HG02885 (cell line): Measurements from ENCODE around the gene DYNLL2.
"Not testable (repeated sequence)": the region's sequence is repeated elsewhere in the genome, so short reads cannot be mapped to it uniquely, and the experiment has no call there.

ENCODE experiments used
- ATAC-seq: cut with Tn5 transposase; IDR thresholded peaks from one replicate; pipeline ENCODE4 v1.9.1; 2021; ENCODE audit warnings: mild to moderate bottlenecking; ENCODE audit not compliant: unreplicated experiment, poor library complexity

The DYNLL2 gene

DNA sequence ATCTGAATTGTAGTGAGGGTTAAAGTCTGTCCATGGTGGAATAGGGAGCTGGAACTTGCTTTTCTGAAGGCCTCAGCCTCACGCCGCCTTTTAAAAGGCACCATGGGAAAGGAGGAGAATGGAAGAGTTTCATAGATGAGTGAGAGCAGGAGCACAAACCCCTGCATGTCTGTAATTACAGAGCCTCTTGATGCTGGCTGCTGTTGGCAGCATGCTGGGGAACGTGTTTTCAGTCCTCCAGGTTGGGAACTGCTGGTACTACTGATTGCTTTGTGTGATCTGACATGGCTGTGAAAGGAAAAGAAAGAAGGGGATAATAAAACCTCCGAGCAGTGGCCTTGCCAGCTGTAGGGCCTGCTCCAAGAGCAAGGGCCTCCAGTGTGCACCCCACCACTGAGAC lies 16.8 kb upstream of the DYNLL2 start:
- ATAC-seq: no peak

DNA sequence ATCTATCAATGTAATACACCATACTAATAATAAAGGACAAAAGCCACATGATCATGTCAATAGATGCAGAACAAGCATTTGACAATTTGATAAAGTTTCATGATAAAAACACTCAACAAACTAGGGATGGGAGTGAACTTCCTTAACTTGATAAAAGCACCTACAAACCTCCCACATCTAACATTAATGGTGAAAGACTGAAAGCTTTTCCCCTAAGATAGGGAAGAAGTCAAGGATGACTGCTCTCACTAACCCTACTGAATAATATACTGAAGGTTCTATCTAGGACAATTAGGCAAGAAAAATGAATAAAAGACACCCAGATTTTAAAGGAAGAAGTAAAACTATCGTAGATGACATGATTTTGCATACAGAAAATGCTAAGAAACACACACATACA lies 10.4 kb upstream of the DYNLL2 start:
- no peak for ATAC-seq

DNA sequence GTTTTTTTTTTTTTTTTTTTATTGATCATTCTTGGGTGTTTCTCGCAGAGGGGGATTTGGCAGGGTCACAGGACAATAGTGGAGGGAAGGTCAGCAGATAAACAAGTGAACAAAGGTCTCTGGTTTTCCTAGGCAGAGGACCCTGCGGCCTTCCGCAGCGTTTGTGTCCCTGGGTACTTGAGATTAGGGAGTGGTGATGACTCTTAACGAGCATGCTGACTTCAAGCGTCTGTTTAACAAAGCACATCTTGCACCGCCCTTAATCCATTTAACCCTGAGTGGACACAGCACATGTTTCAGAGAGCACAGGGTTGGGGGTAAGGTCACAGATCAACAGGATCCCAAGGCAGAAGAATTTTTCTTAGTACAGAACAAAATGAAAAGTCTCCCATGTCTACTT lies 10.0 kb upstream of the DYNLL2 start:
- ATAC-seq: not testable (repeated sequence)

DNA sequence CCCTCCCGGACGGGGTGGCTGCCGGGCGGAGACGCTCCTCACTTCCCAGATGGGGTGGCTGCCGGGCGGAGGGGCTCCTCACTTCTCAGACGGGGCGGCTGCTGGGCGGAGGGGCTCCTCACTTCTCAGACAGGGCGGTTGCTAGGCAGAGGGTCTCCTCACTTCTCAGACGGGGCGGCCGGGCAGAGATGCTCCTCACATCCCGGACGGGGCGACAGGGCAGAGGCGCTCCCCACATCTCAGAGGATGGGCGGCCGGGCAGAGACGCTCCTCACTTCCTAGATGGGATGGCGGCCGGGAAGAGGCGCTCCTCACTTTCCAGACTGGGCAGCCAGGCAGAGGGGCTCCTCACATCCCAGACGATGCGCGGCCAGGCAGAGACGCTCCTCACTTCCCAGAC lies 8.8 kb upstream of the DYNLL2 start:
- ATAC-seq: not testable (repeated sequence)

DNA sequence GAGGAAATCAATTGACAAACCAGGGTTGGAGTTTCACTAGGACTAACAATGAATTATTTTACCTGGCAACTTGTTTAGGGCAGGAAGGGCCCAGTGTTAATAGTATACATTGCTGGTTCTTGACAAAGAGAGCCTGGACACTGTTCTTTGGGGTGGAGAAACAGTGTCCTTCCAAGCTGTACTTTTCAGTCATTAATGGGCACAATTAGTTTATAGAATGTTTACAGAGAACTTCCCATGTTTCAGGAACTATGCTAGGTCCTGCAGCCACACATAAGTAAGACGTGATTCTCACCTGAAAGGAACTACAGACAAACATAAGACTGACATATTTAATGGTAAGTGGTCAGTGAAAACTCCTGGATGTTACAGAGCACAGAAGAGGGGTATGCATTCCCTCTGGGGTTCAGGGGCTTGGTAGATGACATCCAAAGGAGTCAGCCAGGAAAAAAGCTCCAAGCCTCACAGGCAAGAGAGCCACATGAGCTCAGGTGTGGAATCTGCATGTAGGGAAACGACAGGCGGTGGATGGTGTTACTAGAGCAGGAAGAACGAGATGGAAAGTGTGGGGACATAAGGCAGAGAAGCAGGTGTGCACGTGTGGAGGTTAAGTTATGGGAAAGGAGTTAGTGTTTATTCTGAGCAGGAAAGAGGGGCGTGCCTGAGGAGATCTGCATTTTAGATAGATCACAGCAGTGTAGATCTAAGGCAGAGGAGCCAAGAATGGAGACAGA lies 3.8 kb upstream of the DYNLL2 start:
- no peak for ATAC-seq

DNA sequence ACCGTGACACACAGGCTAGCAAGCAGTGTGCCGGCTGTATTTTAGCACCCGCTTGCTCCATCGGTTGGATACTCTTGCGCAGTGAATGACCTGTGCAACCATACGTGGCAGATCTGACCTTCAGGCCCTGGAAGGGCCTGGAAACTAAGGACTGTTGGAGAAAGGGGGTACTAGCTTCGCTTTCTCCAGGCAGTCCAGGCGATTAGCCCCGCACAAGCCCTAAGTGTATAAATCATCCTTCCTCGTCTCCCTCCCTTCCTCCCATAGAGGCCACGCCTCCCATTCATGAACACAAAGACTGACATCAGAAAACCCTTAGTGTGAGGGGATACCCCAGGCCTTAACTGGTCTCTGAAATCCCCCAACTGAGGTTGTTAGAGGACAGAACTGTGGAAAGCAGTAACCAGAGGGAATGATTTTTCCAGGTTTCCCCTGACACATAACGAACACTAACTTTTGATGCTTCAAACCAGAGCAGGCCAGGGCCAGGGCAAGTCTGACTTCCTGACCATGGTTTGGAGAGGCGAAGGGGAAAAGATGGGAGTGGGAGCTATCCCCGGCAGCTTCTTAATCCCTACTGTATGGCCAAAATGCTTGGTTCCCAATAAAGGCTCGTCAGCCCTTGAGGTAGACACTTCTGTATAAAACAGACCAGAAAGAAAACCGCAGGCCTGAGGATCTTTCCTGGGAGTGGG lies 1.4 kb upstream of the DYNLL2 start:
- ATAC-seq: no peak

DNA sequence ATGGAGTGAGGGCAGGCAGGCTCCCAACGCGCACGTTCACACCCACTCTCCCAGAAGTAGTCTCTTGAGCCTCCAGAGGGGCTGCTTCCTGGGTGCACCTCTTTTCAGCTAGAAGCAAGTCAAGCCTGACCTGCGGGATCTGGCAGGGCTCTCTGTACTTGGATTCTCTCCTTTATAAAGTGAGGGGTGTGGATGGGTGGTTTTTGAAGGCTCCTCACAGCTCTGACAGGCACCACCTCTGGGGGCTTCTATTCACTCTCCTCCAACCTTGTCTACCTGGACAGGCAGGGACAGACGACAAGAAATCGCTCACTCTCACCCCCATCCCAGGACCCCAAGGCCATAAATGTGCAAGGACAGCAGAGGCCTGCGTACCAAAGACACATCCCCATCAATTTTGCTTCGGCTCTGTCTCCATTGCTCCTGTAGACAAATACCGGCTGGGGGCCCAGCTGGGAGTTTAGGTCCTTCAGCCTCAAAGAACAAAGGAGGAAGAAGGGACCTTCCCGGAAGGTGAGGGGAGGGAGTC lies 814 bp upstream of the DYNLL2 start:
- ATAC-seq: no peak

DNA sequence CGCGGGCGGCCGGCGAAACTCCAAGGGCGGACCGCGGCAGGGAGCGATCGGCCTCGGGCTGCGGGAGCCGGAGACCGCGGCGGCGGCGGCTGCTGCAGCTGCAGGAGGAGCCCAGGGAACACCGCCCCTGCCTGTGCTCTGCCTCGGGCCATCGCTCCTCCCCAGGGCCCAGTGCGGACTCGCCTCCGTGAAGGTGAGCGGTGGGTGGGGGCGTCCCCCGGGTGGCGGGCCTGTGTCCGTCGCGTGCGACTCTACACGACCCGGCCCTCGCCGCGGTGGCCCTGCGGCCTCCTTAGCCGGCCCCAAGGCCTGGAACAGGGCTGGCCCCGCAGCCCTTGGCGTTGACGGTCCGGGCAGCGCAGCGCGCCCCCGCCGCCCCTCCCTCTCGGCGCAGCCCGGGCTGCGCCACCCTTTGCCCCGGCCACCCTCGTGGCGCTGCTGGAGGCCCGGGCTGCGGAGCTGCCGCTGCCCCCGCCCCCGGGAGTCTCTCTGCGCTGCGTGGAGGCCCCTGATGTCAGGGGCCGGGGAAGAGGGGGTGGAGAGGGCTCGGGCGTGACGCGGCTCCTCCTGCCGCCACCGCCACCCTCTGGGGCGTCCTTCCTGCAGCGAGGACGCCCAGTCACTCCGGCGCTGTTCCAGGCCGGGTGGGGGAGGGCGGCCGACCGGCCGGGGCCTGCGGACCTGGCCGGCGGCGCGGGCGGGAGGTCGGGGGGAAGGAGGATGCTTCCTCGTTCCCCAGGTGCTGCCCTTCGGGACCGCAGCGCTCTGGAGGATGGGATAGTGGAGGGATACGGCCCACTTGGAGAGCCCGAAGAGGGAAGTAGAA lies 485 bp downstream of the DYNLL2 start:
- ATAC-seq: peak; percentile 58

DNA sequence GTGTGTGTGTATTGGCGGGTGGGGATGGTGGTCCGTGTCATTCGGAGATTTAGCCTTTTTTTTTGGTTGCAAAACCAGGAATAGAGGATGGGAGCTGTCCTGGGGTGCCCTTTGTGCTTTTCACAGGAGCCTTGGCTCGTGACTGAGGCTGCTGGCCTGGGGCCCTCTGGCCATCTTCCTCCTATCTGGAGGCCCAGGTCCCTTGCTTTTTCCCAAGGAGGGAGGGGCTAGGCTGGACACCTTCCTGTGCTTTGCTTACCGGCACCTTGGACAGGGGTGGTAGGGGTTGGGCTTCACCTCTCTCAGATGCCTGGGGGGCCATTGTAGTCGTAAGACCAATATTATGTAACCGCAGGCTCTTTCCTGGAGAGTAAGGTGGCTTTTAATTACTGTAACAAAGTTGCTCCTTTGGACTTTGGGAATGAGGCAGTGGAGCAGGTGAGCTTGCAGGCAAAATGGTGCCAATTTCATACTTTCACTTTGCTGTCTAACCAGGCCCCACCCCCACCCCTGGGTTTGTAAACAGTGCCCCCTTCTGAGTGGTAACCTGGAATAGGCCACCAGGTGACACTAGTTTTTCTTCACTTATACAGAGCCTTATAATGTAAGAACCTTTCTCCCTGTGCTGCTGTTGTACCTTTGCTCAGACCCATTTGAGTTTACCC lies 1.2 kb downstream of the DYNLL2 start:
- no peak for ATAC-seq

DNA sequence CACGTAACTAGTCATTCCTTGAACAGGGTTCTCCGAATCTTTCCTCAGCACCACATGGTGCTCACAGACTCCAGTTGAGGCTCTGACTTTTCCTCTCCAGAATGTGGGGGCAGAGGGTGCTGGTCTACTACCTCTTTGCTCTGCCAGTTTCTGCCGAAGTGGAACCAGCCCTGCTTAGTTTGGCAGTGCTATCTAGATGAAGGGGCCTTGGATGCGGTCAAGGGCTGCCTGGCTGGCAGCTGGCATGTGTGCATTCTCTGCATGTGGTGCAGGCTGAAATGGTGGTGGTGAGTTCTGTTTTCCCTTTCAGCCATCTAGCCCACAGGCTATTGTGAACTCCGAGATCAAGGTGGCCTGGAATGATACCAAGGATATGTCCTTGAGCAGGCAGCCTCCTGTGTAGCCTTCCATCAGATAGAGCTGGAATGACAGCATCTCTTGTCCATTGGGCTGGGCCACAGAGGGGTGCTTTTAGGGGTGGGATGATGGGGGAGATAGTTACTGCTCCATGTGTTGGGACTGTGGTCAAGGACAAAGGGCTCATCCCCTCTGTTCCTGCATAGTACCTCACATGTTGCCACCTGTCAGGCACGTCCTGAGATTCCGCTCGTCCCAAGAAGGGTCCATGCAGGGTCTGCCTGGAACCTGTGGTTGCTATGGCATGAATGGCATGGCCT lies 2.0 kb downstream of the DYNLL2 start:
- ATAC-seq: no peak

DNA sequence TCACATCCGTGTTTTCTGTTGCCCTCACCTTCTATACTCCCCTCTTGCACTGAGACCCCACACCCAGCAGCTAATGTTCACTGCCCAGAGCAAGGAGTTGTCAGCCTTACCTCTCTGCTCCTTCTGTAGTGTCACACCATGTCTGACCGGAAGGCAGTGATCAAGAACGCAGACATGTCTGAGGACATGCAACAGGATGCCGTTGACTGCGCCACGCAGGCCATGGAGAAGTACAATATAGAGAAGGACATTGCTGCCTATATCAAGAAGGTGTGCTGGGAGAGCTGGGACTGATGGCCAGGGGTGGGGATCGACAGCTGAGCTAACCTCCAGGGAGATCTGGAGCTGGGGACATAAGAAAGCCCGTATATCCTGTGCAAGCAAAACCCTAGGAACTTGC lies 3.7 kb downstream of the DYNLL2 start:
- ATAC-seq: no peak

DNA sequence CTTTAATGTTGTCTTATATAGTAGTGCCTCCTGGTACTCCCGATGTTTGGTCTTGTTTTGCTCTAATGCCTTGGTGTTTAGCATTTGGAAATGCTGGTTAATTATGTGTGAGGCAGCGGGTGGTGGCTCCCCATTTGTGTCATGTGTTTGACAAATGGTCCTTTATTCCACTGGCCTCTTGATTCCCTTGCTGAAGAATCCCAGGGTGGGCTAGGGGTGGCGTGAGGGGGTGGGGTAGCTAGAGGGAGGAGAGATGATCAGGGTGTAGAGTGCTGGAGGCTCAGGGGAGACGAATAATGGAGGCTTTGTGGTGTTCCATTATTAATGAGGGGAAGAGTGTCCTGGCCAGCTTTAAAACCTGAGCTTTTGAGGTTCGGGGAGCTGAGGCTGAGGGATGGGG lies 5.4 kb downstream of the DYNLL2 start:
- no peak for ATAC-seq

DNA sequence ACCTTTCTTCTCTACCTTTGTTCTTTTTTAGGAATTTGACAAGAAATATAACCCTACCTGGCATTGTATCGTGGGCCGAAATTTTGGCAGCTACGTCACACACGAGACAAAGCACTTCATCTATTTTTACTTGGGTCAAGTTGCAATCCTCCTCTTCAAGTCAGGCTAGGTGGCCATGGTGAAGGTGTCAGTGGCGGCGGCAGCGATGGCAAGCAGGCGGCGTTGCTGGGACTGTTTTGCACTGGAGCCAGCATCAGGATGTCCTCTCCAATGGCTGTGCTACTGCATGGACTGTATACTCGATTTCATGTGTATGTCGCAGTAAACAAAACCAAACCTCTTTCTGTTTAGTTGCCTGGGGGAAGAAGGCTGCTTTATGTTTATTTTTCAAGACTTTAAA lies 5.9 kb downstream of the DYNLL2 start:
- ATAC-seq: no peak

DNA sequence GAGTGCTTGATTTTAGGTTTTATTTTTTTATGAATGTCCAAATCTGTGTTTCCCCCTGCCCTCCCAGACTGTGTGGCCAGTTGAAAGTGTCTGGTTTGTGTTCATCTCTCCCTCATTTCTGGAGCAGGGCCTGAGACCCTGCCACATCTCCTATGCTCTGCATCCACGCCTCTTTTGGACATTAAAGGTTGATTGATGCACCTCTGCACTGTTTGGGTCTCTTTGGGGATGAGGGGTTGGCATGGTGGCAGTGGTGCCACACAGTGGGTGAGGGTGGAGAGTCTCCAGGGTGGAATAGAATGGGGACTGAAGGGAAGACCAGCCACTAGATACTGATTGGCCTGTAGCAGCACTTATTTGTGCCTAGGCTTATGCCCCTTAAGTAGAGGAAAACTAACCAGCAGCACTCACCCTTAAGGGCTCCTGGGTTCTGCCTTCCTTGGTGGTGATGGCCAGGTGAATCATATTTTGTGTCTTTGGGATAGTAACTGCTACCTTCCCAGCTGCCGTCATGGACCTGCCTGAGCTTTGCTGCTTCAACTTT lies 7.9 kb downstream of the DYNLL2 start:
- no peak for ATAC-seq

DNA sequence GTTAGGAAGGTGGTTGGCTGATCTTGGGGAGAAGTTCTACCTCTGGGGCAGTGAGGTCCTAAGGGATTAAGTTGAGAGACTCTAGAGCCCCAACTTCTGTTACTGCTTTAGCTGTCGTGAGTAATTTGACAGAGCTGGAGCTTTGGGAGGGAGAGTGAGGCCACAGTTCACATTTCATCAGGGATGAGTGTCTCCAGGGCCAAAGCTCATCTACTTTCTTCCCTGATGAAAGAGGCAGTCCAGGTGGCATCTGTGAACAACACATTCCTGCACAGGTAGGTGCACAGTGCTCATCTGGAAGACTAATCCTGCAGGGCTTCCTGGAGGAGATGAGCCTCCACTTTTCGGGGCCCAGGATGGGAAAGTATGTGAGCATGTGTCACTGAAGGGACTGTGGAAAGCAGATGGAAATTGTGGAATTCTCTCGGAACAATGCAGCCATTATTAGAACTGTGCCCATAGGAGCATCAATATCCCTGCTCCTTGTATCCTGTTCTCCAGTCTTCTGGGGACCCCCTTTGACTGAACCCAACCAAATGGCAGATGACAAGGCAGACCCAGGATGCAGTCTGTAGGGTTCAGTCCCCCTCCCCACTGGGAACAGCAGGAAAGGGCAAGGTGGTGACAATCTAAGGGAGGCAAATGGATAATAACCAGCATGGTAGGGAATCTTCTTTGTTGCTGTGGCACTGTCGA lies 9.0 kb downstream of the DYNLL2 start:
- no peak for ATAC-seq

DNA sequence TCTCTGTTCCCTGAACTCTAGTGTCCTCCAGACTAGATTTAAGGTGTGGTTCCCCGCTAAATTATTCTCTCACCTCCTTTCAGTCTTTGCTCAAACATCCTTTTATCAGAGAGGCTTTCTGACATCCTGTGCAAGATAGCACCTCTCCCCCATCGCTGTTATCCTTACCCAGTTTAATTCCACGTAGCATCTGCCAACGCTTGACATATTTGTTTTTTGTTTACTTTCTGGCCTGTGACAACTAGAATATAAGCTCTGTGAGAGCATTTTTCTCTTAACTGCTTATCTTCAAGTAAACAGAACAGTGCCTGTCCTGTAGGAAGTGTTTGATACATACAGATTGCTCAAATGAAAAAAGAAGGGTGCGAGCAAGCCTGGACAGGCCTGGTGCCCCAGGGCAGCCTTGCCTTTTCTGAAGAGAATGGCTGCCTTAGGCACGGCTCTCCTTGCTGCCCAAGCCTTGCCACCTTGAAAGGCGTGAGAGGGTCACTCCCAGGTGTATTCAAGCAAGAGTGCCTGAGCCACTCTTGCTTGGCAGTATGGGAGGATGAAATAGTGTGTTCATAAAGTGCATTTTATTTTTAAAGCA lies 9.7 kb downstream of the DYNLL2 start:
- ATAC-seq: no peak

DNA sequence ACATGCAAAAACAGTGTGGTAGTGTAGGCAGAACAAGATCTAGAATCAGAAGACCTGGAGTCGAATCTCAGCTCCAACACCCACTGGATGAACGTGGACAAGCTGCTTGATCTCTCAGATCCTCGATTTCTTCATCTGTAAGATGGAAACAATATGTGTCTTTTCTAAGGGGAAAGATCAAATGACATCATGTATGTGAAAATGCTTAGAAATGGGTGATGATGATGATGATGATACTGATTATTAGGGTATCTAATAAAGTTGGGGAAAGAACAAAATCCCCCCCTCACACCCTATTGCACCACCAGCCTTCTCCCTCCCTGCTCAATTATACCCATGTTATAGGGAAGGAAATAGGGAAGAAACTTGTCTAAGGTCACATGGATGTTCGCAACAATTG lies 10.9 kb downstream of the DYNLL2 start:
- no peak for ATAC-seq

DNA sequence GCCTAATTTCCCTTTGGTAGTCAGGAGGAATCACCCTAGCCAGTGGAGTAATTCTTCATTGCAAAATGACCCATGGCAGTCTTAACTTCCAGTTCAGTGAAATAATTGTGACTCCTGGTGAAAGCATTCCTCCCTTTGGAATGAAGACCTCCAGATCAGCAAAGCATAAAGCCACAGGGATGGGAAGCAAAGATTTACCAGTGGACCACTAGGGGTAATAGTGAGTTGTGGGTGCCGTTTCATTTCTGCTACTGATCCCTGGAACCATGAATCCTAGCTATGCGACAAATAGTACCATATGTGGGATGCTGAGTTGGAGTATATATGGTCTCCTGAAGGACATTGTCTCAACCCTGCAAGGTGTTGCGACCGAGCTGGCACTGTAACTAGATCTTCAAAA lies 13.7 kb downstream of the DYNLL2 start:
- ATAC-seq: no peak
